ENCODE results near the gene TMEM171. TPM values are rescaled to one million over a fixed set of nuclear protein-coding genes. Genes with fewer than 3 reads are reported as not detected.
A peak's percentile ranks its signal among the peaks of the same experiment; 100 is the strongest.

Gene TMEM171
- total and polyA plus RNA-seq, 5 experiments from 2014 or later = 0.16 to 5.4 TPM; not detected in 3

- DNase-seq (no peak), ATAC-seq (no peak)
- peaks cover 24 to 39% (median 31%) of the 10 kb centered on the region in 4 donors for H3K4me1 Mint-ChIP-seq
- peaks cover 42 to 77% (median 46%) of the 10 kb centered on the region in 5 donors for H3K27me3 Mint-ChIP-seq
- H3K36me3 Mint-ChIP-seq = peaks cover 0 to 2% (median 0%) of the 10 kb centered on the region in 3 donors
- H3K4me3 Mint-ChIP-seq = peak overlapping the region in 2 of 10 donors; percentile 24 to 26
- H3K9me3 Mint-ChIP-seq = no peaks in the 10 kb centered on the region
- POLR2A ChIA-PET = no interaction called here
- H3K27ac Mint-ChIP-seq = peak overlapping the region in 1 of 10 donors; percentile 10
Measured at GRCh38 chr5:73157414-73158303, 37.3 kb downstream of the TMEM171 start.

GRCh38 chr5:73158313-73158712 lies 37.9 kb downstream of the TMEM171 start:
- no peak overlapping the region for H3K4me3 Mint-ChIP-seq
- peaks cover 24 to 39% (median 31%) of the 10 kb centered on the region in 4 donors for H3K4me1 Mint-ChIP-seq
- peaks cover 0 to 2% (median 0%) of the 10 kb centered on the region in 3 donors for H3K36me3 Mint-ChIP-seq
- no peaks in the 10 kb centered on the region for H3K9me3 Mint-ChIP-seq
- DNase-seq = no peak
- POLR2A ChIA-PET = no interaction called here
- peaks cover 41 to 76% (median 49%) of the 10 kb centered on the region in 5 donors for H3K27me3 Mint-ChIP-seq
- no peak overlapping the region for H3K27ac Mint-ChIP-seq
- no peak for ATAC-seq

- H3K9me3 Mint-ChIP-seq = no peaks in the 10 kb centered on the region
- DNase-seq (peak in 9 of 10 donors; percentile 6 to 86 (median 66)), ATAC-seq (peak; percentile 91 to 96)
- H3K27me3 Mint-ChIP-seq = peaks cover 35 to 74% (median 50%) of the 10 kb centered on the region in 5 donors
- POLR2A ChIA-PET = no interaction called here
- peaks cover 24 to 39% (median 31%) of the 10 kb centered on the region in 4 donors for H3K4me1 Mint-ChIP-seq
- peak overlapping the region in 8 of 10 donors; percentile 1 to 79 (median 14) for H3K27ac Mint-ChIP-seq
- H3K36me3 Mint-ChIP-seq = peaks cover 0 to 2% (median 0%) of the 10 kb centered on the region in 3 donors
- H3K4me3 Mint-ChIP-seq = peak overlapping the region; percentile 11 to 67 (median 40)
Measured at GRCh38 chr5:73160239-73160671, 39.9 kb downstream of the TMEM171 start.

- ATAC-seq = no peak
- H3K27me3 Mint-ChIP-seq = peaks cover 61 to 96% (median 72%) of the 10 kb centered on the region in 5 donors
- H3K9me3 Mint-ChIP-seq = peaks cover 0 to 10% (median 0%) of the 10 kb centered on the region in 9 donors
- H3K36me3 Mint-ChIP-seq = peaks cover 0 to 4% (median 0%) of the 10 kb centered on the region in 3 donors
- peak in 1 of 10 donors; percentile 16 for DNase-seq
- H3K27ac Mint-ChIP-seq = no peak overlapping the region
- no peak overlapping the region for H3K4me3 Mint-ChIP-seq
- POLR2A ChIA-PET = no interaction called here
- H3K4me1 Mint-ChIP-seq = peaks cover 0 to 2% (median 0%) of the 10 kb centered on the region in 4 donors
Measured at GRCh38 chr5:73170522-73170921, 50.1 kb downstream of the TMEM171 start.

GRCh38 chr5:73171495-73171894 lies 51.1 kb downstream of the TMEM171 start:
- Mint-ChIP-seq H3K9me3 (peaks cover 0 to 10% (median 0%) of the 10 kb centered on the region in 9 donors), H3K4me1 (peaks cover 0 to 2% (median 0%) of the 10 kb centered on the region in 4 donors), H3K36me3 (peaks cover 0 to 4% (median 0%) of the 10 kb centered on the region in 3 donors), H3K27me3 (peaks cover 60 to 96% (median 70%) of the 10 kb centered on the region in 5 donors), H3K27ac (no peak overlapping the region), H3K4me3 (no peak overlapping the region)
- DNase-seq (no peak), ATAC-seq (no peak)
- POLR2A ChIA-PET = no interaction called here

GRCh38 chr5:73172951-73173350 lies 52.6 kb downstream of the TMEM171 start, which contains the start of gene TMEM174:
Gene TMEM174, plus strand, starts transcription at chr5:73173193. Its CDS starts 51 bp downstream, at chr5:73173244.
- H3K4me3 Mint-ChIP-seq = no peak within 1 kb of the TSS
- DNase-seq (no peak), ATAC-seq (no peak)
- peaks cover 0 to 10% (median 0%) of the 10 kb centered on the region in 9 donors for H3K9me3 Mint-ChIP-seq
- POLR2A ChIA-PET = no interaction called here
- H3K4me1 Mint-ChIP-seq = peaks cover 0 to 2% (median 0%) of the 10 kb centered on the region in 4 donors
- H3K36me3 Mint-ChIP-seq = peaks cover 0 to 4% (median 0%) of the 10 kb centered on the region in 3 donors
- peaks cover 56 to 96% (median 66%) of the 10 kb centered on the region in 5 donors for H3K27me3 Mint-ChIP-seq
- no peak within 1 kb of the TSS for H3K27ac Mint-ChIP-seq

GRCh38 chr5:73174100-73174815 lies 53.9 kb downstream of the TMEM171 start:
- Mint-ChIP-seq H3K27ac (no peak overlapping the region), H3K9me3 (peaks cover 0 to 10% (median 0%) of the 10 kb centered on the region in 9 donors), H3K36me3 (peaks cover 0 to 4% (median 0%) of the 10 kb centered on the region in 3 donors), H3K4me3 (no peak overlapping the region), H3K4me1 (peaks cover 0 to 2% (median 0%) of the 10 kb centered on the region in 4 donors), H3K27me3 (peaks cover 50 to 96% (median 72%) of the 10 kb centered on the region in 5 donors)
- POLR2A ChIA-PET = no interaction called here
- ATAC-seq (no peak), DNase-seq (no peak)

GRCh38 chr5:73176250-73176649 lies 55.9 kb downstream of the TMEM171 start:
- POLR2A ChIA-PET = no interaction called here
- H3K9me3 Mint-ChIP-seq = no peaks in the 10 kb centered on the region
- H3K4me3 Mint-ChIP-seq = no peak overlapping the region
- H3K36me3 Mint-ChIP-seq = peaks cover 0 to 4% (median 0%) of the 10 kb centered on the region in 3 donors
- H3K27me3 Mint-ChIP-seq = peaks cover 47 to 100% (median 71%) of the 10 kb centered on the region in 5 donors
- ATAC-seq (no peak), DNase-seq (no peak)
- no peak overlapping the region for H3K27ac Mint-ChIP-seq
- no peaks in the 10 kb centered on the region for H3K4me1 Mint-ChIP-seq

GRCh38 chr5:73178265-73178664 lies 57.9 kb downstream of the TMEM171 start:
- no peak for ATAC-seq
- H3K27me3 Mint-ChIP-seq = peaks cover 43 to 100% (median 67%) of the 10 kb centered on the region in 5 donors
- no peak overlapping the region for H3K27ac Mint-ChIP-seq
- H3K36me3 Mint-ChIP-seq = peaks cover 0 to 4% (median 0%) of the 10 kb centered on the region in 3 donors
- POLR2A ChIA-PET = no interaction called here
- no peak for DNase-seq
- no peak overlapping the region for H3K4me3 Mint-ChIP-seq
- no peaks in the 10 kb centered on the region for H3K9me3 Mint-ChIP-seq
- H3K4me1 Mint-ChIP-seq = no peaks in the 10 kb centered on the region

- Mint-ChIP-seq H3K4me3 (no peak overlapping the region), H3K4me1 (no peaks in the 10 kb centered on the region), H3K36me3 (peaks cover 4 to 7% (median 5%) of the 10 kb centered on the region in 3 donors), H3K9me3 (peaks cover 0 to 7% (median 5%) of the 10 kb centered on the region in 9 donors), H3K27ac (no peak overlapping the region), H3K27me3 (peaks cover 40 to 100% (median 68%) of the 10 kb centered on the region in 5 donors)
- ATAC-seq = no peak
- no peak for DNase-seq
- POLR2A ChIA-PET = no interaction called here
Measured at GRCh38 chr5:73179730-73180129, 59.4 kb downstream of the TMEM171 start.

GRCh38 chr5:73180566-73180965 lies 60.2 kb downstream of the TMEM171 start:
- ATAC-seq = no peak
- H3K4me1 Mint-ChIP-seq = no peaks in the 10 kb centered on the region
- no peak for DNase-seq
- no peak overlapping the region for H3K4me3 Mint-ChIP-seq
- H3K9me3 Mint-ChIP-seq = peaks cover 0 to 12% (median 10%) of the 10 kb centered on the region in 9 donors
- POLR2A ChIA-PET = no interaction called here
- peaks cover 4 to 10% (median 6%) of the 10 kb centered on the region in 3 donors for H3K36me3 Mint-ChIP-seq
- H3K27ac Mint-ChIP-seq = no peak overlapping the region
- peaks cover 35 to 99% (median 66%) of the 10 kb centered on the region in 5 donors for H3K27me3 Mint-ChIP-seq

Measured in naive thymus-derived CD8-positive, alpha-beta T cell (primary cell).